K562 (cell line): ENCODE data around the gene MEIG1. TPM values are rescaled to one million over a fixed set of nuclear protein-coding genes. Genes with fewer than 3 reads are reported as not detected.
A peak's percentile ranks its signal among the peaks of the same experiment; 100 is the strongest.

Source experiments
- ATAC-seq: fragments of 200-7000 bp; cut with Tn5 transposase; 3 replicates; pipeline ENCODE4 v1.9.1; 2020; ENCODE audit warnings: moderate library complexity
- BruUV-seq: library from RNA; stranded (reverse); fragments of 400-500 nt; replicated peaks from 2 replicates; lab custom pipeline; 2021; lab: Mats Ljungman, UMichigan
- CTCF ChIA-PET: fragments of 300-600 bp; formaldehyde crosslinking; extraction: SDS; loops from one replicate; lab custom pipeline; 2021; ENCODE audit warnings: low intra/inter-chr PET ratio; lab: Yijun Ruan, JAX
- POLR2A ChIA-PET: fragments of 300-600, 350-650 bp; sonication (Branson Sonifier 250); formaldehyde crosslinking; extraction: SDS; loops from one replicate; lab custom pipeline; 2021; ENCODE audit warnings: antibody characterized with exemption, inconsistent platforms; lab: Yijun Ruan, JAX
- DNase-seq, 4 experiments: peaks; one replicate each; pipeline versions ENCODE4 v3.0.0 to v3.0.0-alpha.2; 2011 to 2018; ENCODE audit warnings: low spot score in 3 of 4, mixed read lengths in 3 of 4; ENCODE audit errors: extremely low read depth in 1 of 4
- FAIRE-seq: peaks from 2 replicates; lab custom pipeline; 2011; peaks lifted over from hg19 to GRCh38; lab: Jason Lieb, UNC
- H2AFZ ChIP-seq: 2 replicates; pipeline ENCODE4 v1.6.0; 2011; ENCODE audit warnings: low read depth, low read length, control low read depth, inconsistent platforms
- H3K27ac ChIP-seq: fragments of 200-600 bp; 3 replicates; pipeline ENCODE4 v1.8.0; 2011; ENCODE audit warnings: low read depth, mild to moderate bottlenecking, control low read depth, inconsistent platforms, low read length, moderate library complexity, mixed read lengths; ENCODE audit errors: extremely low read depth
- H3K27me3 ChIP-seq, 2 experiments: fragments of 300-600 bp in 1 of 2; 2 replicates in 1 of 2; 3 replicates in 1 of 2; pipeline versions ENCODE4 v1.6.0 to v1.8.0; 2011; ENCODE audit warnings: inconsistent platforms in 2 of 2, low read length in 2 of 2, mild to moderate bottlenecking in 1 of 2, mixed read lengths in 1 of 2, moderate library complexity in 1 of 2; ENCODE audit not compliant: control insufficient read depth in 2 of 2, insufficient read depth in 2 of 2
- H3K36me3 ChIP-seq: fragments of 300-600 bp; 3 replicates; pipeline ENCODE4 v1.8.0; 2011; ENCODE audit warnings: mild to moderate bottlenecking, low read length, inconsistent platforms; ENCODE audit not compliant: control insufficient read depth, insufficient read depth
- H3K4me1 ChIP-seq, 2 experiments: fragments of 200-600 bp in 1 of 2; replicated peaks in 1 of 2; 2 replicates in 1 of 2; 3 replicates in 1 of 2; pipeline versions ENCODE4 v1.5.1 to v1.8.0; 2011; ENCODE audit warnings: inconsistent platforms in 2 of 2, low read length in 2 of 2, mild to moderate bottlenecking in 1 of 2, mixed read lengths in 1 of 2, moderate library complexity in 1 of 2; ENCODE audit not compliant: control insufficient read depth in 2 of 2, insufficient read depth in 2 of 2
- H3K4me2 ChIP-seq: 2 replicates; pipeline ENCODE4 v1.6.1; 2011; ENCODE audit warnings: low read length, control low read depth, inconsistent platforms, mixed read lengths; ENCODE audit not compliant: insufficient read depth
- H3K4me3 ChIP-seq: fragments of 200-600 bp; sonication (generic), shearing (Covaris generic); 2 replicates; pipeline ENCODE4 v1.5.1; 2016; ENCODE audit warnings: control low read depth, inconsistent platforms
- H3K79me2 ChIP-seq: fragments of 200-600 bp; 3 replicates; pipeline ENCODE4 v1.8.0; 2011; ENCODE audit warnings: low read length, inconsistent platforms; ENCODE audit not compliant: control insufficient read depth, insufficient read depth
- H3K9ac ChIP-seq, 2 experiments: 2 replicates each; pipeline versions ENCODE4 v1.6.0 to v1.6.1; 2011; ENCODE audit warnings: low read depth in 2 of 2, low read length in 2 of 2, control low read depth in 1 of 2, inconsistent platforms in 1 of 2, mild to moderate bottlenecking in 1 of 2, mixed read lengths in 1 of 2; ENCODE audit not compliant: insufficient read depth in 1 of 2
- H3K9me1 ChIP-seq: one replicate; pipeline ENCODE4 v1.6.0; 2011; ENCODE audit warnings: inconsistent platforms, mild to moderate bottlenecking, low read length, moderate library complexity; ENCODE audit not compliant: control insufficient read depth, insufficient read depth
- H3K9me3 ChIP-seq: replicated peaks from 2 replicates; pipeline ENCODE4 v1.5.1; 2011; ENCODE audit warnings: low read depth, low read length, inconsistent platforms; ENCODE audit not compliant: control insufficient read depth, insufficient read depth
- H4K20me1 ChIP-seq: replicated peaks from 2 replicates; pipeline ENCODE4 v1.6.1; 2011; ENCODE audit warnings: low read length, inconsistent platforms, mixed read lengths; ENCODE audit not compliant: control insufficient read depth, insufficient read depth
- ADNP ChIP-seq: fragments of 200-800 bp; sonication (Bioruptor generic); IDR thresholded peaks from 2 replicates; pipeline ENCODE4 v1.6.1; 2016; ENCODE audit warnings: missing genetic modification characterization, missing compliant biosample characterization
- CBFB ChIP-seq: sonication (generic); formaldehyde crosslinking; IDR thresholded peaks from 2 replicates; pipeline ENCODE4 v1.4.0; 2020; ENCODE audit warnings: mild to moderate bottlenecking, missing genetic modification reagents
- HEY1 ChIP-seq: fragments of 250-450 bp; sonication (Bioruptor Pico); IDR thresholded peaks from 2 replicates; pipeline ENCODE4 v1.5.0; 2020; ENCODE audit warnings: mild to moderate bottlenecking, moderate library complexity, borderline replicate concordance
- NCOA2 ChIP-seq, 2 experiments: fragments of 450-650 bp; IDR thresholded peaks; 2 replicates each; pipeline ENCODE4 v1.6.1; 2018; ENCODE audit warnings: mild to moderate bottlenecking in 2 of 2, moderate library complexity in 1 of 2; ENCODE audit not compliant: partially characterized antibody in 2 of 2
- SRSF7 ChIP-seq: fragments of 200-400 bp; formaldehyde crosslinking; optimal IDR thresholded peaks from 2 replicates; pipeline ENCODE3; 2017; ENCODE audit warnings: mild to moderate bottlenecking, low read depth, low read length
- TAL1 ChIP-seq: fragments of 450-650 bp; IDR thresholded peaks from 2 replicates; pipeline ENCODE4 v1.6.1; 2016; ENCODE audit warnings: mild to moderate bottlenecking
- ZNF217 ChIP-seq: sonication (generic); formaldehyde crosslinking; IDR thresholded peaks from 2 replicates; pipeline ENCODE4 v1.8.0; 2022; ENCODE audit warnings: mild to moderate bottlenecking, missing genetic modification reagents
- WGBS: fragments of 100-300 bp; shearing (Covaris generic); methylation state at CpG from one replicate; pipeline ENCODE4 v1.1.6; 2016; ENCODE audit warnings: low coverage, mixed read lengths; ENCODE audit not compliant: insufficient coverage; ENCODE audit errors: missing lambda C conversion rate; 5-methylcytosine and 5-hydroxymethylcytosine counted together
- in situ Hi-C: fragments of 300-500 bp; cut with MboI; formaldehyde crosslinking; loops from 4 replicates; pipeline ENCODE4 v1.15.0; 2018; ENCODE audit warnings: inconsistent platforms, mixed read lengths
- intact Hi-C: fragments of 100-400 bp; cut with micrococcal nuclease; formaldehyde crosslinking; loops from 2 replicates; pipeline ENCODE4 v1.14.2; 2022
- polyA plus RNA-seq, 8 experiments: library from polyadenylated mRNA; depleted of rRNA in 4 of 8; stranded (reverse) in 5 of 8; unstranded in 3 of 8; fragments of >200 nt; fragmentation: Nextera tagmentation in 2 of 8; fragmentation: Illumina TruSeq in 1 of 8; extraction: Ambion mirVana in 2 of 8; extraction: Trizol in 1 of 8; gene quantifications; 2 replicates each; pipeline versions ENCODE4 v1.2.1 to v1.2.3, GENCODE V29; 2011 to 2014; ENCODE audit warnings: inconsistent platforms in 1 of 8, missing spikeins in 1 of 8
- total RNA-seq, 7 experiments: library from RNA; depleted of rRNA in 6 of 7; stranded (reverse); fragments of >200 nt in 6 of 7; fragmentation: Illumina TruSeq in 2 of 7; extraction: Trizol in 2 of 7; gene quantifications; 2 replicates each; pipeline versions ENCODE4 v1.2.1 to v1.2.3, GENCODE V29; 2011 to 2021; ENCODE audit warnings: low replicate concordance in 1 of 7
- TF ChIP-seq, protein P1 (sequence below): sonication (generic); formaldehyde crosslinking; IDR thresholded peaks from 2 replicates; pipeline ENCODE4 v1.4.0; 2020; ENCODE audit warnings: mild to moderate bottlenecking, missing genetic modification reagents
- TF ChIP-seq, protein P2 (sequence below), 3 experiments: fragments of 200-800 bp in 1 of 3; fragments of 250-450 bp in 1 of 3; fragments of 450-650 bp in 1 of 3; sonication (Bioruptor Pico) in 1 of 3; sonication (Bioruptor generic) in 1 of 3; formaldehyde crosslinking in 1 of 3; IDR thresholded peaks; 2 replicates each; pipeline versions ENCODE4 v1.6.1 to v1.8.0; 2016 to 2022; ENCODE audit warnings: mild to moderate bottlenecking in 2 of 3, missing genetic modification characterization in 2 of 3, missing compliant biosample characterization in 1 of 3, moderate library complexity in 1 of 3
- TF ChIP-seq, protein P3 (sequence below), 2 experiments: fragments of 450-650 bp in 1 of 2; sonication (generic) in 1 of 2; formaldehyde crosslinking in 1 of 2; IDR thresholded peaks in 1 of 2; conservative IDR thresholded peaks in 1 of 2; 2 replicates each; pipeline versions ENCODE4 v1.6.1 to v1.8.1; 2016 to 2023; ENCODE audit warnings: mild to moderate bottlenecking in 2 of 2, moderate library complexity in 2 of 2, inconsistent platforms in 1 of 2, missing genetic modification reagents in 1 of 2
- TF ChIP-seq, protein P4 (sequence below): conservative IDR thresholded peaks from 2 replicates; pipeline ENCODE4 v1.6.1; 2011; ENCODE audit warnings: low read depth, mild to moderate bottlenecking, low read length; ENCODE audit not compliant: control insufficient read depth

Gene MEIG1
- total and polyA plus RNA-seq, 9 of the 15 experiments (the other 6 are each of a cell fraction or from before 2014, with no cell fraction given) = 0.19 to 1.7 (median 0.54) TPM; not detected in 3

DNA sequence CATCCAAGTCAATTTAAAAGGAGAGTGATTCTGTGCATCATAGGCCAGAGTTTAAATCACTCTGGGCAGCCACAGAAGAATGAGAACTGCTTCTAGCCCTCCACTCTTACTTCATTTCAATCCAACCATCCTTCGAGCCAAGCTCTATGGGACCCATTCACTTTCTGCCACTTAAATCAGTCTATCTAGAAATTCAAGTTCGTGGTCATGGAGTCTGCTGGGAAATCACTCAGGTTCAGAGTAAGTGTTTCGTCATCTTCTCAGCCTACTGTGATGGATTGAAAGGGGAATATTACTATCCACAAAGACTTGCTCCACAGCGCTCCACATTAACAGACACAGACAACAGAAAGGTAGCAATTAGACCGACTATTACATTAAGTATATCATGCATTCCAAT is 9.9 kb upstream of the MEIG1 start:
- no peak overlapping the region for H3K27ac ChIP-seq
- BruUV-seq = no TSS peak
- H3K36me3 ChIP-seq = peaks cover 62% of the 10 kb centered on the region
- CTCF ChIA-PET = no interaction called here
- peaks cover 7 to 17% of the 10 kb centered on the region in 2 experiments; a peak in 4 of 5 replicates for H3K4me1 ChIP-seq
- no peak overlapping the region for H3K4me2 ChIP-seq
- DNase-seq = no peak
- no peak overlapping the region for H3K4me3 ChIP-seq
- 93% methylated on average over 5 of the region's 5 CpGs for WGBS
- H4K20me1 ChIP-seq = 0 out of 2 replicates have a peak, but pooled peaks cover 3% of the 10 kb centered on the region
- H3K79me2 ChIP-seq = peaks cover 45% of the 10 kb centered on the region
- peak; percentile 11 for FAIRE-seq
- no peak for ATAC-seq
- H3K27me3 ChIP-seq = no peaks in the 10 kb centered on the region
- no peak overlapping the region for H2AFZ ChIP-seq
- POLR2A ChIA-PET = interaction anchor here (0.6 to 1.0 kb wide), 3 partner anchors 10 to 764 kb away, joined by 3 to 4 read pairs (median 3); partner anchors contain the start of gene MEIG1
- no peak overlapping the region for H3K9ac ChIP-seq
- no peaks in the 10 kb centered on the region for H3K9me1 ChIP-seq
- intact Hi-C loops (no loop called here), in situ Hi-C loops (no loop called here)
- H3K9me3 ChIP-seq = no peaks in the 10 kb centered on the region; the same call in 1 of the 2 replicates
- no peak for TF ChIP-seq ADNP
- TF ChIP-seq, protein P1, sequence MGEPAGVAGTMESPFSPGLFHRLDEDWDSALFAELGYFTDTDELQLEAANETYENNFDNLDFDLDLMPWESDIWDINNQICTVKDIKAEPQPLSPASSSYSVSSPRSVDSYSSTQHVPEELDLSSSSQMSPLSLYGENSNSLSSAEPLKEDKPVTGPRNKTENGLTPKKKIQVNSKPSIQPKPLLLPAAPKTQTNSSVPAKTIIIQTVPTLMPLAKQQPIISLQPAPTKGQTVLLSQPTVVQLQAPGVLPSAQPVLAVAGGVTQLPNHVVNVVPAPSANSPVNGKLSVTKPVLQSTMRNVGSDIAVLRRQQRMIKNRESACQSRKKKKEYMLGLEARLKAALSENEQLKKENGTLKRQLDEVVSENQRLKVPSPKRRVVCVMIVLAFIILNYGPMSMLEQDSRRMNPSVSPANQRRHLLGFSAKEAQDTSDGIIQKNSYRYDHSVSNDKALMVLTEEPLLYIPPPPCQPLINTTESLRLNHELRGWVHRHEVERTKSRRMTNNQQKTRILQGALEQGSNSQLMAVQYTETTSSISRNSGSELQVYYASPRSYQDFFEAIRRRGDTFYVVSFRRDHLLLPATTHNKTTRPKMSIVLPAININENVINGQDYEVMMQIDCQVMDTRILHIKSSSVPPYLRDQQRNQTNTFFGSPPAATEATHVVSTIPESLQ = no peak
- no peak for TF ChIP-seq HEY1 (CRISPR knock-in tag)
- TF ChIP-seq NCOA2 (IDR thresholded peaks at IDR 0.05; ENCODE audit: partially characterized antibody in 2 of 2) = no peak
- TF ChIP-seq TAL1 = no peak
- TF ChIP-seq, protein P2, sequence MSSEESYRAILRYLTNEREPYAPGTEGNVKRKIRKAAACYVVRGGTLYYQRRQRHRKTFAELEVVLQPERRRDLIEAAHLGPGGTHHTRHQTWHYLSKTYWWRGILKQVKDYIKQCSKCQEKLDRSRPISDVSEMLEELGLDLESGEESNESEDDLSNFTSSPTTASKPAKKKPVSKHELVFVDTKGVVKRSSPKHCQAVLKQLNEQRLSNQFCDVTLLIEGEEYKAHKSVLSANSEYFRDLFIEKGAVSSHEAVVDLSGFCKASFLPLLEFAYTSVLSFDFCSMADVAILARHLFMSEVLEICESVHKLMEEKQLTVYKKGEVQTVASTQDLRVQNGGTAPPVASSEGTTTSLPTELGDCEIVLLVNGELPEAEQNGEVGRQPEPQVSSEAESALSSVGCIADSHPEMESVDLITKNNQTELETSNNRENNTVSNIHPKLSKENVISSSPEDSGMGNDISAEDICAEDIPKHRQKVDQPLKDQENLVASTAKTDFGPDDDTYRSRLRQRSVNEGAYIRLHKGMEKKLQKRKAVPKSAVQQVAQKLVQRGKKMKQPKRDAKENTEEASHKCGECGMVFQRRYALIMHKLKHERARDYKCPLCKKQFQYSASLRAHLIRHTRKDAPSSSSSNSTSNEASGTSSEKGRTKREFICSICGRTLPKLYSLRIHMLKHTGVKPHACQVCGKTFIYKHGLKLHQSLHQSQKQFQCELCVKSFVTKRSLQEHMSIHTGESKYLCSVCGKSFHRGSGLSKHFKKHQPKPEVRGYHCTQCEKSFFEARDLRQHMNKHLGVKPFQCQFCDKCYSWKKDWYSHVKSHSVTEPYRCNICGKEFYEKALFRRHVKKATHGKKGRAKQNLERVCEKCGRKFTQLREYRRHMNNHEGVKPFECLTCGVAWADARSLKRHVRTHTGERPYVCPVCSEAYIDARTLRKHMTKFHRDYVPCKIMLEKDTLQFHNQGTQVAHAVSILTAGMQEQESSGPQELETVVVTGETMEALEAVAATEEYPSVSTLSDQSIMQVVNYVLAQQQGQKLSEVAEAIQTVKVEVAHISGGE (CRISPR knock-in tag; IDR thresholded peaks at IDR 0.05) = no peak
- TF ChIP-seq ZNF217 (CRISPR knock-in tag) = no peak
- TF ChIP-seq CBFB (CRISPR knock-in tag) = no peak
- TF ChIP-seq, protein P3, sequence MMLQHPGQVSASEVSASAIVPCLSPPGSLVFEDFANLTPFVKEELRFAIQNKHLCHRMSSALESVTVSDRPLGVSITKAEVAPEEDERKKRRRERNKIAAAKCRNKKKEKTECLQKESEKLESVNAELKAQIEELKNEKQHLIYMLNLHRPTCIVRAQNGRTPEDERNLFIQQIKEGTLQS (IDR thresholded peaks at IDR 0.05) = no peak
- TF ChIP-seq, protein P3 (CRISPR knock-in tag; conservative IDR thresholded peaks at IDR 0.05) = no peak
- TF ChIP-seq, protein P4, sequence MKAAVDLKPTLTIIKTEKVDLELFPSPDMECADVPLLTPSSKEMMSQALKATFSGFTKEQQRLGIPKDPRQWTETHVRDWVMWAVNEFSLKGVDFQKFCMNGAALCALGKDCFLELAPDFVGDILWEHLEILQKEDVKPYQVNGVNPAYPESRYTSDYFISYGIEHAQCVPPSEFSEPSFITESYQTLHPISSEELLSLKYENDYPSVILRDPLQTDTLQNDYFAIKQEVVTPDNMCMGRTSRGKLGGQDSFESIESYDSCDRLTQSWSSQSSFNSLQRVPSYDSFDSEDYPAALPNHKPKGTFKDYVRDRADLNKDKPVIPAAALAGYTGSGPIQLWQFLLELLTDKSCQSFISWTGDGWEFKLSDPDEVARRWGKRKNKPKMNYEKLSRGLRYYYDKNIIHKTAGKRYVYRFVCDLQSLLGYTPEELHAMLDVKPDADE = no peak
- no peak for TF ChIP-seq SRSF7
